Stimulated activated effector memory CD8-positive, alpha-beta T cell treated with anti-CD3 and anti-CD28 coated beads, Interleukin-12 subunit alpha, Interleukin-12 subunit beta, amount 100 ng/mL, for 72 hours (primary cell): ENCODE data around the gene PPP1R37.
A peak's percentile ranks its signal among the peaks of the same experiment; 100 is the strongest.

ENCODE experiments used
- ATAC-seq: fragments of 150-1000 bp; cut with Tn5 transposase; 2 replicates; pipeline ENCODE4 v1.10.0; 2021
- DNase-seq, 2 donors: peaks; one replicate each; pipeline ENCODE4 v3.0.0; 2021 to 2022; ENCODE audit warnings: low spot score in 2 of 2
- H3K27ac Mint-ChIP-seq: one replicate; pipeline ENCODE4 v1.8.0; 2022; ENCODE audit warnings: mild to moderate bottlenecking, mixed read lengths
- H3K36me3 Mint-ChIP-seq: one replicate; pipeline ENCODE4 v1.8.0; 2022; ENCODE audit warnings: mild to moderate bottlenecking, mixed read lengths
- H3K4me1 Mint-ChIP-seq: one replicate; pipeline ENCODE4 v1.8.0; 2022; ENCODE audit warnings: mixed read lengths
- H3K4me3 Mint-ChIP-seq: one replicate; pipeline ENCODE4 v1.8.0; 2022; ENCODE audit warnings: mild to moderate bottlenecking, mixed read lengths
- H3K9me3 Mint-ChIP-seq: one replicate; pipeline ENCODE4 v1.8.0; 2022; ENCODE audit warnings: mixed read lengths

PPP1R37 gene

GRCh38 chr19:45142726-45143110 lies 49.7 kb downstream of the PPP1R37 start:
- no peak for DNase-seq
- H3K9me3 Mint-ChIP-seq: no peaks in the 10 kb centered on the region
- peaks cover 14% of the 10 kb centered on the region for H3K4me1 Mint-ChIP-seq

DNA sequence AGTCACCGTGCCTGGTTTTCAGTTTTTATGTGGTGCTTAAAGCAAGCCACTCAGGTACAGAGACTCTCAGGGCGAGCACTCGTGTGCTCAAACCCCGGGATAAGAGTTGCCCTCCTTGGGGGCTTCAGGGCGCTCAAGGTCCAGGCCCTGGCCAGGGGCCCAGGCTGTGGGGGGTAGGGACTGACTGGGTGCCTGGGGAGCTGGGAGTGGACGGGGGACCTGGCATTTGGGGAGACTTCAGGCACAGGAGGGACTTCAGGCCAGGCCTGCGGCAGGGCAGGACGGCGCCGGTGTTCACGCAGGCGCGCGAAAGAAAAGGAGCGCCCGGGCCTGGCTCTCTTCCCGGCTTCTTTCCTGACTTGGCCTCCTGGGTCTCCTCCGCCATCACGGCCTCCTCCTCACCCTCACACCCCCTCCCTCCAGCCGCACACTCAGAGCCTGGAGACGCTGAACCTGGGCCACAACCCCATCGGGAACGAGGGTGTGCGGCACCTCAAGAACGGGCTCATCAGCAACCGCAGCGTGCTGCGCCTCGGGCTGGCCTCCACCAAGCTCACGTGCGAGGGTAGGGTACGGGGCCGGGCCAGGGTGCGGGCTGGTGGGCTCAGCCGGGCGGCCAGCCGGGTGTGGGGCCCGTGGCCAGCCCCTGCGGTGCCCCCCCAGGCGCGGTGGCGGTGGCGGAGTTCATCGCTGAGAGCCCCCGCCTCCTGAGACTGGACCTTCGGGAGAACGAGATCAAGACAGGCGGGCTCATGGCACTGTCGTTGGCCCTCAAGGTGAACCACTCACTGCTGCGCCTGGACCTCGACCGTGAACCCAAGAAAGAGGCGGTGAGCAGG lies 51.7 kb downstream of the PPP1R37 start:
- Mint-ChIP-seq H3K9me3 (no peaks in the 10 kb centered on the region), H3K4me1 (peaks cover 8% of the 10 kb centered on the region), H3K36me3 (peaks cover 33% of the 10 kb centered on the region), H3K4me3 (no peak overlapping the region), H3K27ac (no peak overlapping the region)
- ATAC-seq: no peak
- no peak for DNase-seq

More at GRCh38 chr19:45142726-45143110, 49.7 kb downstream of the PPP1R37 start:
- Mint-ChIP-seq H3K36me3 (peaks cover 33% of the 10 kb centered on the region), H3K4me3 (no peak overlapping the region), H3K27ac (peak overlapping the region; percentile 74)
- ATAC-seq: no peak

DNA sequence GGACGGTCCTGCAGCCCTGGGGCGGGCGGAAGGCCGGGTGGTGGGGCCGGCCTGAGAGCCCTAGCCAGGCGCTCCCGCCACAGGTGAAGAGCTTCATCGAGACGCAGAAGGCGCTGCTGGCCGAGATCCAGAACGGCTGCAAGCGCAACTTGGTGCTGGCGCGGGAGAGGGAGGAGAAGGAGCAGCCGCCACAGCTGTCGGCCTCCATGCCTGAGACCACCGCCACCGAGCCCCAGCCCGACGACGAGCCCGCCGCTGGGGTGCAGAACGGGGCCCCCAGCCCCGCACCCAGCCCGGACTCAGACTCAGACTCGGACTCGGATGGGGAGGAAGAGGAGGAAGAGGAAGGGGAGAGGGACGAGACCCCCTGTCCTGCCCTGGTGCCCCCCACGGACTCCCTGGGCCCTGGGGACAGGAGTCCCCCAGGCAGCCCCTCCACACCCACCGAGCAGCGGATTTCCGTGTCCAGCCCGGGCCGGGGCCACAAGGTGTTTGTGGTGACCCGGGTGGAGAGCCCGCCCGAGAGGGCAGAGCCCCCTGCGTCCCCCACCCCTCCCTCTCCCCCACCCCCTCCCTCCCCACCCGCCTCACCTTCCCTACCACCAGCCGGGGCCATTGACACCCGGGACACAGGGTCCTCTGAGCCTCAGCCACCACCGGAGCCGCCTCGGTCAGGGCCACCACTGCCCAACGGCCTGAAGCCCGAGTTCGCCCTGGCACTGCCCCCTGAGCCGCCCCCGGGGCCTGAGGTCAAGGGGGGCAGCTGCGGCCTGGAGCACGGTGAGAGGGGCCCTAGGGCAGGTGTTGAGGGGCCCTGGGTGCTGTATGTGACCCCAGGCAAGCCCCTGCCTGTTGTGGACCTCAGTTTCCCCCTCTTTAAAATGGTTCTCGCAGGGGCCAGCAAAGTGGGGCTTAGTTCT lies 52.6 kb downstream of the PPP1R37 start:
- Mint-ChIP-seq H3K36me3 (peaks cover 28% of the 10 kb centered on the region), H3K27ac (no peak overlapping the region), H3K4me1 (peaks cover 8% of the 10 kb centered on the region)

GRCh38 chr19:45146251-45146650 lies 53.3 kb downstream of the PPP1R37 start:
- no peaks in the 10 kb centered on the region for H3K9me3 Mint-ChIP-seq
- no peak for DNase-seq

More for the DNA sequence above, 52.6 kb downstream of the PPP1R37 start:
- Mint-ChIP-seq H3K9me3 (no peaks in the 10 kb centered on the region), H3K4me3 (no peak overlapping the region)
- DNase-seq (no peak), ATAC-seq (no peak)

GRCh38 chr19:45146741-45147205 lies 53.8 kb downstream of the PPP1R37 start:
- Mint-ChIP-seq H3K9me3 (no peaks in the 10 kb centered on the region), H3K4me1 (peaks cover 15% of the 10 kb centered on the region), H3K27ac (no peak overlapping the region), H3K4me3 (no peak overlapping the region), H3K36me3 (peaks cover 21% of the 10 kb centered on the region)
- DNase-seq (no peak), ATAC-seq (no peak)

More at GRCh38 chr19:45146251-45146650, 53.3 kb downstream of the PPP1R37 start:
- Mint-ChIP-seq H3K4me3 (no peak overlapping the region), H3K36me3 (peaks cover 26% of the 10 kb centered on the region), H3K27ac (no peak overlapping the region), H3K4me1 (peaks cover 10% of the 10 kb centered on the region)
- ATAC-seq: no peak

DNA sequence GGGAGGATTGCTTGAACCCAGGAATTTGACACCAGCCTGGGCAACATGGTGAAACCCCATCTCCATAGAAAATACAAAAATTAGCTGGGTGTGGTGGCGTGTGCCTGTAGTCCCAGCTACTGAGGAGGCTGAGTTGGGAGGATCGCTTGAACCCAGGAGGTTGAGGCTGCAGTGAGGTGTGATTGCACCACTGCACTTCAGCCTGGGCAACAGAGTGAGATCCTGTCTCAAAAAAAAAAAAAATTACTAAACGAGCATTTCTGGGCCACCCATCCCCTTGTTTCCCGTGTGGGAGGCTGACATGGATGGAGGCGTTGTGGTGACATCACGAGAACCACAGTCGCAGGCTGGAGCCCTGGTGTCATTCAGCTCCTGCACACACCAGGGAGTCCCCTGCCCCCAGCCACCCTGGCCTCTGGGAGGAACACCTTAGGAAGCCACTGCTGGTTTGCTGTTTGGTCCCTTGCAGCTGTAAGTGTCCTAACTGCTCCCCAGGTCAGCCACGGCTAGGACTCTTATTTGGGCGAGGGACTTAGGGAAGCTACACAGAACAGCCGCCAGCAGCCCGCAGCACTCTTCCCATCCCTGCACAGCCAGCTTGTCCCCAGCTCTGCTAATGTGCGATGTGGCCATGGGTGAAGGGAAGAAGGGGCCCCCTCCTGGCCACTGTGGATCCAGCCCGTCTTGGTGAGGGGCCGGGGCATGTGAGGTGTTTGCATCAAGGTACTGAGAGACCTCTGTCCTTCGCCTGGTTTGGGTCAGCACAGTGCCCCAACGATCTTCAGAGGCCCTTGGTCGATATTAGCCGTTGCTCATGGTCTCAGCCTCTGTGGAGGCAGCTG lies 55.1 kb downstream of the PPP1R37 start:
- Mint-ChIP-seq H3K4me3 (no peak overlapping the region), H3K36me3 (peaks cover 12% of the 10 kb centered on the region), H3K27ac (no peak overlapping the region), H3K4me1 (peaks cover 17% of the 10 kb centered on the region), H3K9me3 (no peaks in the 10 kb centered on the region)
- ATAC-seq (no peak), DNase-seq (no peak)

GRCh38 chr19:45149129-45149528 lies 56.1 kb downstream of the PPP1R37 start:
- H3K9me3 Mint-ChIP-seq: no peaks in the 10 kb centered on the region
- no peak overlapping the region for H3K27ac Mint-ChIP-seq
- peaks cover 26% of the 10 kb centered on the region for H3K4me1 Mint-ChIP-seq
- ATAC-seq (no peak), DNase-seq (no peak)
- H3K4me3 Mint-ChIP-seq: no peak overlapping the region
- H3K36me3 Mint-ChIP-seq: peaks cover under 1% of the 10 kb centered on the region

- H3K9me3 Mint-ChIP-seq: no peaks in the 10 kb centered on the region
- DNase-seq (no peak), ATAC-seq (no peak)
- peaks cover 31% of the 10 kb centered on the region for H3K4me1 Mint-ChIP-seq
- H3K27ac Mint-ChIP-seq: peak overlapping the region; percentile 54
- H3K4me3 Mint-ChIP-seq: no peak overlapping the region
- no peaks in the 10 kb centered on the region for H3K36me3 Mint-ChIP-seq
Measured at GRCh38 chr19:45150180-45150579, 57.2 kb downstream of the PPP1R37 start.

DNA sequence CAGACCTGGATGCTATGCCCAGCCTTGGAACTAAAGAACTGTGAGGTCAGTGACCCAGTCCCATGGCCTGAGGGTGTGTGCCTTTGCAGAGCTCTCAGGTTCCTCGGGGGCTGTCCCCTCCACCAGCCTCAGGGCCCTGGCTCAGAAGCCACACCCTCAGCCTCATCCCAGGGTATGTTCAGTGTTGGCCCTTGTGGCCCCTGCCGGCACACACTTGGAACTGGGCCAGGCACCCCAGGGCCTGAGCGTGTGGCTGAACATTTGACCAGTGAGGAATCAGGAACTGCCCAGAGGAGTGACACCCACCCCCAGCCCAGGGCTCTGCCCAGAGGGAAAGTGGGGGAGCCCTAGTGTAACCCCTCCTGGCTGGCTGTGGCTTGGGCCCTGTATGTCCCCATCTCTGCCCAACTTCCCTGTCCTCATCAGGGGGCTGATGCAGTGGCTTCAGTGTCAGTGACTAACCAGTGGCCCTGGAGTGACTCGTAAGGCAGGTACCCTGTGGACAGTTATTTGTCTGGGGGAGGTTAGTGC lies 57.8 kb downstream of the PPP1R37 start:
- ATAC-seq (no peak), DNase-seq (no peak)
- Mint-ChIP-seq H3K9me3 (no peaks in the 10 kb centered on the region), H3K27ac (peak overlapping the region; percentile 54), H3K36me3 (no peaks in the 10 kb centered on the region), H3K4me1 (peaks cover 31% of the 10 kb centered on the region), H3K4me3 (peak overlapping the region; percentile 66)

DNA sequence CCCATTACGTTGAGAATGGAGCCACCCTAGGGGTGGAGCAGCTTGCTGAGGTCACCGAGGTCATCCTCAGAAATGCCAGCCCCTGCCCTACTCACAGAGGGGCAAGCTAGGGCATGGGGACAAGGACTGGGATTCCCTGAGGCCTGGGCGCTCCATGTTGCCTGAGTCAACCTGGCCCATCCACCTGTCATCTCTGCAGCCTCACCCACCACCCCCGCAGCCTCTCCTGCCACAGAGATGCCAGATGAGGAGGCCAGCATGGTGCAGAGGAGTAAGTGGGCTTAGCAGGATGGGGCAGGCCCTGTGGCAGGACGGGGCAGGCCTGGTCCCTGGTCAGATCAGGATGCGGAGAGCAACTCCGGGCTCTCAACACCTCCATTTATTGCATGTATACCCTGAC lies 58.3 kb downstream of the PPP1R37 start:
- Mint-ChIP-seq H3K9me3 (no peaks in the 10 kb centered on the region), H3K27ac (peak overlapping the region; percentile 63), H3K4me1 (peaks cover 31% of the 10 kb centered on the region), H3K36me3 (no peaks in the 10 kb centered on the region), H3K4me3 (peak overlapping the region; percentile 66)
- ATAC-seq (no peak), DNase-seq (no peak)

- ATAC-seq (no peak), DNase-seq (no peak)
- Mint-ChIP-seq H3K4me3 (peak overlapping the region; percentile 66), H3K36me3 (no peaks in the 10 kb centered on the region), H3K4me1 (peaks cover 31% of the 10 kb centered on the region), H3K9me3 (no peaks in the 10 kb centered on the region), H3K27ac (peak overlapping the region; percentile 63)
Measured at GRCh38 chr19:45151821-45152503, 59.0 kb downstream of the PPP1R37 start.

GRCh38 chr19:45152504-45153338 lies 59.7 kb downstream of the PPP1R37 start:
- DNase-seq (no peak), ATAC-seq (peak; percentile 62)
- H3K9me3 Mint-ChIP-seq: no peaks in the 10 kb centered on the region
- peaks cover 31% of the 10 kb centered on the region for H3K4me1 Mint-ChIP-seq
- H3K36me3 Mint-ChIP-seq: no peaks in the 10 kb centered on the region
- H3K4me3 Mint-ChIP-seq: peak overlapping the region; percentile 66
- no peak overlapping the region for H3K27ac Mint-ChIP-seq

- DNase-seq: no peak
- ATAC-seq: peak; percentile 8
- H3K36me3 Mint-ChIP-seq: no peaks in the 10 kb centered on the region
- no peaks in the 10 kb centered on the region for H3K9me3 Mint-ChIP-seq
- peaks cover 31% of the 10 kb centered on the region for H3K4me1 Mint-ChIP-seq
- H3K4me3 Mint-ChIP-seq: peak overlapping the region; percentile 66
- H3K27ac Mint-ChIP-seq: peak overlapping the region; percentile 43
Measured at GRCh38 chr19:45153339-45154063, 60.5 kb downstream of the PPP1R37 start.
